ENCODE data around the gene CDK17.

DNA sequence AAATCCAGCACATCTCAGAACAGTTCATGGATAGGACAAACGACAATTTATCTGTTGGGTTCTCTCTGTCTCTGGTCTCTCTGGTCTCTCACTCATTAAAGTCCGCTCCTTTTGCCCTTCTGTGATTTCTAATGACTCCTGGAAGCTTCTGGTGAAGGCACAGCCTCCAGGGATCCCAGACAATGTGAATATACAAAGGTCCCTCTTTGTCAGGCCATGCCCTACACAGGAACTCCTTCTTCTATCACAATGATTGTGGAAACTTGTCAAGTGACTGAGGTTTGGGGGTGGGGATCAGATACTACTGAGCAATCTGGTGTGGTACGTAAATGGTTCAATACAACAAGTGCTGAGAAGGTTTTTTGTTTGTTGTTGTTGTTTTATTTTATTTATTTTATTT is 42.7 kb upstream of the CDK17 start:
- TF ChIP-seq, protein P1, sequence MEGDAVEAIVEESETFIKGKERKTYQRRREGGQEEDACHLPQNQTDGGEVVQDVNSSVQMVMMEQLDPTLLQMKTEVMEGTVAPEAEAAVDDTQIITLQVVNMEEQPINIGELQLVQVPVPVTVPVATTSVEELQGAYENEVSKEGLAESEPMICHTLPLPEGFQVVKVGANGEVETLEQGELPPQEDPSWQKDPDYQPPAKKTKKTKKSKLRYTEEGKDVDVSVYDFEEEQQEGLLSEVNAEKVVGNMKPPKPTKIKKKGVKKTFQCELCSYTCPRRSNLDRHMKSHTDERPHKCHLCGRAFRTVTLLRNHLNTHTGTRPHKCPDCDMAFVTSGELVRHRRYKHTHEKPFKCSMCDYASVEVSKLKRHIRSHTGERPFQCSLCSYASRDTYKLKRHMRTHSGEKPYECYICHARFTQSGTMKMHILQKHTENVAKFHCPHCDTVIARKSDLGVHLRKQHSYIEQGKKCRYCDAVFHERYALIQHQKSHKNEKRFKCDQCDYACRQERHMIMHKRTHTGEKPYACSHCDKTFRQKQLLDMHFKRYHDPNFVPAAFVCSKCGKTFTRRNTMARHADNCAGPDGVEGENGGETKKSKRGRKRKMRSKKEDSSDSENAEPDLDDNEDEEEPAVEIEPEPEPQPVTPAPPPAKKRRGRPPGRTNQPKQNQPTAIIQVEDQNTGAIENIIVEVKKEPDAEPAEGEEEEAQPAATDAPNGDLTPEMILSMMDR (IDR thresholded peaks at IDR 0.05 in 8 of 11, conservative IDR thresholded peaks at IDR 0.05 in 3 of 11) = no peak
- TF ChIP-seq POLR2AphosphoS5 (IDR thresholded peaks at IDR 0.05) (no peak), POLR2A (IDR thresholded peaks at IDR 0.05) (no peak)
